Measurements from ENCODE around the gene CHD2.

Gene CHD2

DNA sequence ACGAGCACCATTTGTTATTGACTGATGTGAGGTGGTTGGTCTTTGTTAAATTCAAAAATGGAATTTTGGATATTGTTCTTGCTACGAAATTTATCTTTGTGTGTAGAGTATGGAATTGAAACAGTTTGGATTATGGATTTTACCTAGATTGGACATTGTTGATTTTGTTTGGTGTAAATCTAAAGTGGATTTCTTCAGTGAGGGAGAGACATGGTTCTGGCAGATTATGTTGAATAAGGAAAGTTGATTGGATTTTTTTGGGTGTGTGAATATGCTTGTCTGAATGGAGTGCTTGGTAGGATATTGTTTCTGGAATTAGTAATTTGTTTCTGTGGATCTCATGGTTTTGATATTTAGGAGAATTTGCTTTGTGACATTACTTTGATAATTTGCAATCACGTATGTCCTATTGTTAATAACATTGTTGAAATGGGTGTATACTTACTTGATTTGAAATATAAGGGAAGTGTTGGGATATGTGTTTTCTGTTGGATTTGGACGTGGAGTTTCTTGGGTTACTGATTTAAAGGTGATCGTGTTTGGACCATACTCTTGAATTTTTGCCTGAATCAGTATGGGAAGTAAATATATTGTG, 1.0 kb upstream of the CHD2 start:
- peak overlapping the region; percentile 99; the same call in 1 of the 2 replicates for H3K27ac ChIP-seq
- H4K20me1 ChIP-seq (ENCODE audit: insufficient read depth): peaks cover 10% of the 10 kb centered on the region; the same call in 1 of the 2 replicates
- no peaks in the 10 kb centered on the region for H3K27me3 ChIP-seq (ENCODE audit: insufficient read depth, low read depth)
- peaks cover 62% of the 10 kb centered on the region for H3K4me1 ChIP-seq (ENCODE audit: low read depth, poor library complexity, severe bottlenecking)
- peaks cover 99% of the 10 kb centered on the region for H3K79me2 ChIP-seq (ENCODE audit: insufficient read depth, low read depth)
- peaks cover 11% of the 10 kb centered on the region; the same call in 1 of the 2 replicates for H3K36me3 ChIP-seq (ENCODE audit: insufficient read depth)
- no peak overlapping the region for H3K9ac ChIP-seq
- no peak overlapping the region for H3K4me3 ChIP-seq (IDR thresholded peaks at IDR 0.05; ENCODE audit: insufficient read depth, low read depth, low read length)
- no peak for TF ChIP-seq CTCF (conservative IDR thresholded peaks at IDR 0.05; ENCODE audit: low read depth, low read length)
- H3K4me2 ChIP-seq: peak overlapping the region; percentile 99
- no peak overlapping the region for H2AFZ ChIP-seq (ENCODE audit: low read depth)

DNA sequence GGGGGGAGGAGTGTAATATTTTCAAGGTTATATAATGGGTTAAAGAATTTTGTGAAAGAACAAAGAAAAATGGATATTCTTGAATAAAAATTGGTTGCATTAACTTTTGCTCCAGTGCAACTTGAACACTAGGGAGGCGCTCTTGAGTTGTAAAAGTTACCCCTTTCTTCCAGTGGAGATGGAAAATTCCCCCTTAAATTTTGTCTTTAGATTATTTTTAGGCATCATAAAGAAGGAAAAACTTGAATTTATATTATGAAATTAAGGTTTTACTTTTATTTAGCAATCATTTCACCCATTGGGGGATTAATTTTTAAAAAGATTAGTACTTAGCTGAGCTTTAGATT, 550 bp upstream of the CHD2 start:
- Histone ChIP-seq H3K27ac (peak overlapping the region; percentile 99), H4K20me1 (ENCODE audit: insufficient read depth) (0 out of 2 replicates have a peak, but pooled peaks cover 5% of the 10 kb centered on the region), H3K9ac (peak overlapping the region; percentile 99; the same call in 1 of the 2 replicates), H3K36me3 (ENCODE audit: insufficient read depth) (peaks cover 11% of the 10 kb centered on the region; the same call in 1 of the 2 replicates), H3K4me2 (peak overlapping the region; percentile 99; the same call in 1 of the 2 replicates), H3K4me3 (IDR thresholded peaks at IDR 0.05; ENCODE audit: insufficient read depth, low read depth, low read length) (no peak overlapping the region), H3K4me1 (ENCODE audit: low read depth, poor library complexity, severe bottlenecking) (peaks cover 58% of the 10 kb centered on the region), H3K27me3 (ENCODE audit: insufficient read depth, low read depth) (no peaks in the 10 kb centered on the region), H3K79me2 (ENCODE audit: insufficient read depth, low read depth) (peaks cover 96% of the 10 kb centered on the region), H2AFZ (ENCODE audit: low read depth) (no peak overlapping the region)
- peak; percentile 77 for TF ChIP-seq CTCF (conservative IDR thresholded peaks at IDR 0.05; ENCODE audit: low read depth, low read length)

GRCh38 chr15:92900731-92901071, 577 bp downstream of the CHD2 start:
- Histone ChIP-seq H3K9ac (peak overlapping the region; percentile 99), H2AFZ (ENCODE audit: low read depth) (no peak overlapping the region), H3K79me2 (ENCODE audit: insufficient read depth, low read depth) (peaks cover 96% of the 10 kb centered on the region), H3K27me3 (ENCODE audit: insufficient read depth, low read depth) (no peaks in the 10 kb centered on the region), H3K4me2 (peak overlapping the region; percentile 99), H3K4me3 (IDR thresholded peaks at IDR 0.05; ENCODE audit: insufficient read depth, low read depth, low read length) (no peak overlapping the region), H3K36me3 (ENCODE audit: insufficient read depth) (peaks cover 10% of the 10 kb centered on the region; the same call in 1 of the 2 replicates), H3K27ac (peak overlapping the region; percentile 99), H4K20me1 (ENCODE audit: insufficient read depth) (0 out of 2 replicates have a peak, but pooled peaks cover 5% of the 10 kb centered on the region), H3K4me1 (ENCODE audit: low read depth, poor library complexity, severe bottlenecking) (peaks cover 58% of the 10 kb centered on the region)
- TF ChIP-seq CTCF (conservative IDR thresholded peaks at IDR 0.05; ENCODE audit: low read depth, low read length): no peak

DNA sequence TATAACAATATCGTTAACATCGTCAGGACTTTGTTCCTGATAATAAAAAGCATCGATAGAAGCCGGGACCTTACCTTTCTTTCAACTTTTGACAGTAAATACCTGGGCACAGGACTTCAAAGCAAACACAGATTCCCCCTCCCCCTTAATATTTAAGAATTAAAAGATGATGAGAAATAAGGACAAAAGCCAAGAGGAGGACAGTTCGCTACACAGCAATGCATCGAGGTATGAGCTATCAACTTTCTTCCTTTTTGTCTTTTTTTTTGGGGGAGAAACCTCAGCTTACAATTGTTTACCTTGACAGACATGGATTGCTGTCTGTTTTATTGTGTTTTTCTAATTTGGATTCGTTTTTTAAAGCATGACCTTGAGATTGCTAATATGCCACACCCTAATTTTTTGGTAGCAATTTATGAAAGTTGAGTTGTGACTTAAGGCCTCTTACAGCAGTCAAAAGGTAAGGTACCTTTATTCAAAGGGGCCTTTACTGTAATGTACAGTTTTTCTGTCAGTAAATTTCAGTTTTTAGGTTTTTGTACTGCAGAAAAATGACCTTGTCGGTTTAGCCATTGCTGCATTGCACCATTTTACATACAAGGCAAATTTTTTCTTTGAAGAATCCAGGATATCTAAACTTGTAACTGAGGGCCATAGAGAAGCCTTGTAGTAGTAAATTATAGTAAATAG, 1.1 kb downstream of the CHD2 start:
- peak overlapping the region; percentile 99 for H3K9ac ChIP-seq
- no peak for TF ChIP-seq CTCF (conservative IDR thresholded peaks at IDR 0.05; ENCODE audit: low read depth, low read length)
- H2AFZ ChIP-seq (ENCODE audit: low read depth): no peak overlapping the region
- peaks cover 58% of the 10 kb centered on the region for H3K4me1 ChIP-seq (ENCODE audit: low read depth, poor library complexity, severe bottlenecking)
- peak overlapping the region; percentile 99 for H3K4me2 ChIP-seq
- peak overlapping the region; percentile 99 for H3K27ac ChIP-seq
- H3K27me3 ChIP-seq (ENCODE audit: insufficient read depth, low read depth): no peaks in the 10 kb centered on the region
- peaks cover 96% of the 10 kb centered on the region for H3K79me2 ChIP-seq (ENCODE audit: insufficient read depth, low read depth)
- H4K20me1 ChIP-seq (ENCODE audit: insufficient read depth): 0 out of 2 replicates have a peak, but pooled peaks cover 5% of the 10 kb centered on the region
- 0 out of 2 replicates have a peak, but pooled peaks cover 4% of the 10 kb centered on the region for H3K36me3 ChIP-seq (ENCODE audit: insufficient read depth)
- H3K4me3 ChIP-seq (IDR thresholded peaks at IDR 0.05; ENCODE audit: insufficient read depth, low read depth, low read length): no peak overlapping the region
